NB4 (cell line): Measurements from ENCODE around the gene SLC27A5.

ENCODE experiments used
- DNase-seq: peaks from one replicate; pipeline ENCODE4 v3.0.0; 2010; ENCODE audit warnings: low read depth
- H3K4me3 ChIP-seq: one replicate; pipeline ENCODE4 v1.5.1; 2011; ENCODE audit warnings: mild to moderate bottlenecking, low read depth, low read length, moderate library complexity
- CTCF ChIP-seq: IDR thresholded peaks from one replicate; pipeline ENCODE4 v1.5.1; 2012; ENCODE audit warnings: low read depth, low read length
- MAX ChIP-seq: IDR thresholded peaks from 2 replicates; pipeline ENCODE4 v1.6.1; 2011; ENCODE audit warnings: low read depth, low read length
- MYC ChIP-seq: IDR thresholded peaks from 2 replicates; pipeline ENCODE4 v1.6.1; 2011; ENCODE audit warnings: low read depth, low read length
- POLR2A ChIP-seq: IDR thresholded peaks from 2 replicates; pipeline ENCODE4 v1.6.1; 2011; ENCODE audit warnings: mild to moderate bottlenecking; ENCODE audit not compliant: insufficient read length; ENCODE audit errors: extremely low read depth

Gene SLC27A5

GRCh38 chr19:58466089-58466759 is 45.6 kb downstream of the SLC27A5 start:
- peak overlapping the region; percentile 49 for H3K4me3 ChIP-seq
- no peak for DNase-seq
- no peak for TF ChIP-seq MYC
- TF ChIP-seq POLR2A = no peak
- TF ChIP-seq CTCF = no peak
- no peak for TF ChIP-seq MAX

- TF ChIP-seq POLR2A (no peak), MAX (no peak), MYC (no peak), CTCF (no peak)
- DNase-seq = no peak
These were observed 51.8 kb downstream of the SLC27A5 start for GRCh38 chr19:58460039-58460438.

GRCh38 chr19:58456111-58456510 is 55.7 kb downstream of the SLC27A5 start:
- no peak for DNase-seq
- TF ChIP-seq MAX (no peak), POLR2A (no peak), CTCF (no peak), MYC (no peak)
- H3K4me3 ChIP-seq = no peak overlapping the region

More at GRCh38 chr19:58460039-58460438, 51.8 kb downstream of the SLC27A5 start:
- no peak overlapping the region for H3K4me3 ChIP-seq

- no peak for DNase-seq
- no peak overlapping the region for H3K4me3 ChIP-seq
- TF ChIP-seq CTCF (no peak), MAX (no peak), POLR2A (no peak), MYC (no peak)
These were observed 56.5 kb downstream of the SLC27A5 start for GRCh38 chr19:58455306-58455705.

GRCh38 chr19:58453743-58454142 is 58.0 kb downstream of the SLC27A5 start:
- no peak overlapping the region for H3K4me3 ChIP-seq
- TF ChIP-seq POLR2A (no peak), MAX (no peak), MYC (no peak)
- DNase-seq = no peak

GRCh38 chr19:58451358-58452101 is 60.3 kb downstream of the SLC27A5 start, which contains the start of gene ZNF324B:
TSS of gene ZNF324B (plus strand) at chr19:58451622. CDS start at chr19:58453702, 2,080 bp downstream.
- peak within 1 kb of the TSS; percentile 40 for H3K4me3 ChIP-seq
- TF ChIP-seq CTCF = no peak
- TF ChIP-seq MYC = peak; percentile 52
- TF ChIP-seq MAX = peak; percentile 67
- TF ChIP-seq POLR2A = peak; percentile 66
- peak; percentile 95 for DNase-seq
